Immature natural killer cell (primary cell): ENCODE measurements around the gene DVL3. TPM values are rescaled to one million over a fixed set of nuclear protein-coding genes. Genes with fewer than 3 reads are reported as not detected.

Experiments used
- polyA plus RNA-seq, 3 donors: library from polyadenylated mRNA; unstranded; fragments of 300-500 nt; fragmentation: Illumina TruSeq; gene quantifications; one replicate each; pipeline ENCODE4 v1.2.3, GENCODE V29; 2021

The DVL3 gene
- polyA plus RNA-seq, 3 donors from 2014 or later, result 12.7 to 13.4 (median 13.2) TPM

Other genes with a start within 250 kb of the DVL3 start
- gene ABCC5, start 137.5 kb upstream of the DVL3 start, polyA plus RNA-seq, result 10 to 100 TPM; 11.3 to 12.7 (median 11.5) TPM
- not detected for gene HTR3D, start 123.6 kb upstream of the DVL3 start, polyA plus RNA-seq
- gene HTR3C, start 102.3 kb upstream of the DVL3 start, polyA plus RNA-seq, result not detected
- not detected for gene HTR3E, start 58.3 kb upstream of the DVL3 start, polyA plus RNA-seq
- gene EIF2B5, start 20.0 kb upstream of the DVL3 start, polyA plus RNA-seq, result 10 to 100 TPM; 34.6 to 51.5 (median 50.2) TPM
- 100 to 1,000 TPM; 270 to 364 (median 329) TPM for gene AP2M1, start 19.5 kb downstream of the DVL3 start, polyA plus RNA-seq
- gene ABCF3, start 30.8 kb downstream of the DVL3 start, polyA plus RNA-seq, result 10 to 100 TPM; 19.1 to 47.1 (median 28.9) TPM
- not detected for gene VWA5B2, start 74.2 kb downstream of the DVL3 start, polyA plus RNA-seq
- 10 to 100 TPM; 35.7 to 62.5 (median 46.8) TPM for gene ALG3, start 93.6 kb downstream of the DVL3 start, polyA plus RNA-seq
- 1 to 10 TPM; 1.7 to 5.4 (median 3.3) TPM for gene EEF1AKMT4, start 94.3 kb downstream of the DVL3 start, polyA plus RNA-seq
- gene CAMK2N2, start 106.2 kb downstream of the DVL3 start, polyA plus RNA-seq, result not detected
- not detected for gene ECE2, start 120.6 kb downstream of the DVL3 start, polyA plus RNA-seq
- 100 to 1,000 TPM; 169 to 295 (median 250) TPM for gene PSMD2, start 143.9 kb downstream of the DVL3 start, polyA plus RNA-seq
- gene EIF4G1, start 159.2 kb downstream of the DVL3 start, polyA plus RNA-seq, result 10 to 100 TPM in 2 of 3 donors, 1 to 10 TPM in 1; 6.4 to 55.9 (median 13.4) TPM
- gene FAM131A, start 182.2 kb downstream of the DVL3 start, polyA plus RNA-seq, result 1 to 10 TPM; 2.4 to 3.0 (median 2.8) TPM
- gene CLCN2, start 206.2 kb downstream of the DVL3 start, polyA plus RNA-seq, result under 1 TPM in 2 of 3 donors, not detected in 1; 0.57 to 0.76 TPM
- 10 to 100 TPM; 57.2 to 61.2 (median 59.5) TPM for gene POLR2H, start 206.3 kb downstream of the DVL3 start, polyA plus RNA-seq
- gene THPO, start 222.8 kb downstream of the DVL3 start, polyA plus RNA-seq, result not detected
- gene CHRD, start 224.7 kb downstream of the DVL3 start, polyA plus RNA-seq, result not detected